Activated CD4-positive, alpha-beta T cell treated with anti-CD3 and anti-CD28 coated beads, Interleukin-2, amount 50 U/mL, for 1 hour (primary cell): ENCODE results near the gene RASD2.
"Not testable (repeated sequence)": the region's sequence is repeated elsewhere in the genome, so short reads cannot be mapped to it uniquely, and the experiment has no call there.

Experiments
- DNase-seq: peaks from one replicate; pipeline ENCODE4 v3.0.0-alpha.2; 2020

The RASD2 gene, protein sequence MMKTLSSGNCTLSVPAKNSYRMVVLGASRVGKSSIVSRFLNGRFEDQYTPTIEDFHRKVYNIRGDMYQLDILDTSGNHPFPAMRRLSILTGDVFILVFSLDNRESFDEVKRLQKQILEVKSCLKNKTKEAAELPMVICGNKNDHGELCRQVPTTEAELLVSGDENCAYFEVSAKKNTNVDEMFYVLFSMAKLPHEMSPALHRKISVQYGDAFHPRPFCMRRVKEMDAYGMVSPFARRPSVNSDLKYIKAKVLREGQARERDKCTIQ

DNA sequence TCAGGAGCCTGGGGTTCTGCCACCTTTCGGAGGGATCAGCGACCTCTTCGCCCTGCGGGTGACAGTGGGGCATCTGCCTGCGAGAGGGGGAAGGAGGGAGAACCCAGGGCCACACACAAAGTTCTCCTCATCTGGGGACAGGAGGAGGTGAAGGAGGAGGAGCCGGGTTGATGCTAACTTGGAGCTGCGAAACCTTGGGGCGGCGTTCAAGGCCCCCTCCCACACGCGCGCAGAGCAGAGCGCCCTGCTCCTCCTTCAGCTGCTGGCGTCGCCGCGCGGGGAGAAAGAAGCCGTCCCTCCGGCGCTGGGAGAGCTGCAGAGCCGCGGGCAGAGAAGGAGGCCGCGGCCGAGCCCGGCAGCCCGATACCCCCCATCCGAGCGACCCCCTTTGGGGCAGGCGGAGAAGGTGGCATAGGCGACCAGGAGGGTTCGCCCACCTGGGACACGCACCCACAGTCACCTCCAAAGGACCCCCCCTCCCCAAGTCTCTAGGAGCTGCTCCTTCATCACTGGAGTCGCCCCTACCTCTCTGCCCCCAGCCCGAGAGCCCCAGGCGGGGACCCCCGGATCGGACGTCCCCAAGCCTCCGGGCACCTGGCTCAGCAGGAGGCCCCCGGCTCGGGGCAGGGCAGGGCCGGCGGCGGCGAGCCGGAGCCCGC lies at the start of gene RASD2:
Gene RASD2 (plus strand): TSS at position 237 of the 659 bp plus-strand sequence. CDS start 5,979 bp downstream, outside the sequence.
- DNase-seq, result no peak

DNA sequence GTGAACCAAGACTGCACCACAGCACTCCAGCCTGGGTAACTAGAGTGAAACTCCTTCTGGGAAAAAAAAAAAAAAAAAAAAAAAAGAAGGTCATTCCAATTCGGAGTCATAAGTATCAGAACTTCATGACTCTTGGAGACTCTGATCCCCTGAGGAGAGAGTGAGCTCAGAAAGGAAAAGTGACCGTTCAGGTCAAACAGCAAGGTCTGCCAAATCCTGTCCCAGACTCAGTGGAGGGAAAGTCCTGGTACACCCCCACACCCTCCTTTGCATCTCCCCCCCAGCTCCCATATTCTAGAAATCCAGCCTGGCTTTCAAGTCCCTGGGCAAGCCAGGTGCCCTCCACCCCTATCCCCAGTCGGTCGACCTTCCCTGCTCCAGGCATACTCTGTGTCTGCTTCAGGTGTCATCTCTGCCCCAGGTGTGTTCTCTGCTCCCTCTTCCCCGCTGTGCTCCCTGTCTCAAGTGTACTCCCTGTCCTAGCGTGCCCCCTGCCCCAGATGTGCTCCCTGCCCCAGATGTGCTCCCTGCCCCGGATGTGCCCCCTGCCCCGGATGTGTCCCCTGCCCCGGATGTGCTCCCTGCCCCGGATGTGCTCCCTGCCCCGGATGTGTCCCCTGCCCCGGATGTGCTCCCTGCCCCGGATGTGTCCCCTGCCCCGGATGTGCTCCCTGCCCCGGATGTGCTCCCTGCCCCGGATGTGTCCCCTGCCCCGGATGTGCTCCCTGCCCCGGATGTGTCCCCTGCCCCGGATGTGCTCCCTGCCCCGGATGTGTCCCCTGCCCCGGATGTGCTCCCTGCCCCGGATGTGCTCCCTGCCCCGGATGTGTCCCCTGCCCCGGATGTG lies 49.3 kb upstream of the RASD2 start:
- DNase-seq, result not testable (repeated sequence)

DNA sequence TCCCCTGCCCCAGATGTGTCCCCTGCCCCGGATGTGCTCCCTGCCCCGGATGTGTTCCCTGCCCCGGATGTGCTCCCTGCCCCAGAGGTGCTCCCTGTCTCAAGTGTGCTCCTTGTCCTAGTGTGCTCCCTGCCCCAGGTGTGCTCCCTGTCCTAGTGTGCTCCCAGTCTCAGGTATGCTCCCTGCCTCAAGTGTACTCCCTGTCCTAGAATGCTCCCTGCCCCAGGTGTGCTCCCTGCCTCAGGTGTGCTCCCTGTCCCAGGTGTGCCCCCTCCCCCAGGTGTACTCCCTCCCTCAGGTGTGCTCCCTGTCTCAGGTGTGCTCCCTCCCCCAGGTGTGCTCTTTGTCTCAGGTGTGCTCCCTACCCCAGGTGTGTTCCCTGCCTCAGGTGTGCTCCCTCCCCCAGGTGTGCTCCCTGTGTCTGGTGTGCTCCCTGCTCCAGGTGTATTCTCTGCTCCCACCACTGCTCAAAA lies 48.7 kb upstream of the RASD2 start:
- no peak for DNase-seq

DNA sequence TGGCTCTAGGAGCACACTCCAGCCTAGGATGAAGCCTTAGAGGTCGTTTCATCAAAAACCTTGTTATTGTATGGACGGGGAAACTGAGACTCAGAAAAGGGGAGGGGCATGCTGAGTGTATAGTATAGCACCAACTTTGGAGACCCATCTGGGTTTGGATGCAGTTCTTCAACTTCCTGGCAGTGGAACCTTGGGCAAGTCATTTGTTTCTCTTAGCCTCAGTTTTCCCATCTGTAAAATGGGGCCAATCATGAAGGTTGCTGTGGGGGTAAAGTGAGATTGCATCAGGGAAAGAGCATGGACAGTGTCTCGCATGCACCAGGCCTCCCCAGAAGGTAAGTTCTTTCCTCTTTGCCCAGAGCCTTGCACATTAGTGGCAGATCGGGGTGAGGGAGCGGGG lies 47.6 kb upstream of the RASD2 start:
- no peak for DNase-seq

DNA sequence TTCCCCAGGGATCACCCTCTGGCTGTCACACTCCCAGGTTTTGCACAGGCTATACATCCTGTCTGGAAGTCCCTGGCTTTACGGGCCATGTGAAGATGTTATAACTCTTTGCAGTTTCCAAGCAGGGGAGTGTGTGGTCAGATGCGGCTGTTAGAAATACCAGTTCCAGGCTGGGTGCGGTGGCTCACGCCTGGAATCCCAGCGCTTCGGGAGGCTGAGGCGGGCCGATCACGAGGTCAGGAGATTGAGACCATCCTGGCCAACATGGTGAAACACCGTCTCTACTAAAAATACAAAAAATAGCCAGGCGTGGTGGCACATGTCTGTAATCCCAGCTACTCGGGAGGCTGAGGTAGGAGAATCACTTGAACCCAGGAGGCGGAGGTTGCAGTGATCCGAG lies 44.9 kb upstream of the RASD2 start:
- DNase-seq, result not testable (repeated sequence)

DNA sequence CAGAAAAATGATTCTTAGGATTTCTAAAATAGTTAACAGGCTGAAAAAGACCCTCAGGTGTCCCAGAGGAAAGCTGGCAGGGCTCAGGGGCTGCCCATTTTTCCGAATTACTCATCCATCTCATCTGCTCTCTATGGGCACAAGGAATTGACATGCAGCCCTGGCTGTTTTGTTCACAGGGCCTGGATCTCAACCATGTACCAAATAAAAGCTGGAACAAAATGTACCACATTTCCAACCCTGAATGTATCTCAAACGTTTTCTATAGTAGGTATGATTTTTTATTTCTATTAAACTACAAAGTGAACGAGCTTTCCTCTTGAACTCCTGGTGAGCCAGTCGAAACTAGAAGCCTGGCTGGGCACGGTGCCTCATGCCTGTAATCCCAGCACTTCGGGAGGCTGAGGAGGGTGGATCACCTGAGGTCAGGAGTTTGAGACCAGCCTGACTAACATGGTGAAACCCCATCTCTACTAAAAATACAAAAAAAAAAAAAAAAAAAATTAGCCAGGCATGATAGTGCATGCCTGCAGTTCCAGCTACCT lies 43.8 kb upstream of the RASD2 start:
- no peak for DNase-seq

DNA sequence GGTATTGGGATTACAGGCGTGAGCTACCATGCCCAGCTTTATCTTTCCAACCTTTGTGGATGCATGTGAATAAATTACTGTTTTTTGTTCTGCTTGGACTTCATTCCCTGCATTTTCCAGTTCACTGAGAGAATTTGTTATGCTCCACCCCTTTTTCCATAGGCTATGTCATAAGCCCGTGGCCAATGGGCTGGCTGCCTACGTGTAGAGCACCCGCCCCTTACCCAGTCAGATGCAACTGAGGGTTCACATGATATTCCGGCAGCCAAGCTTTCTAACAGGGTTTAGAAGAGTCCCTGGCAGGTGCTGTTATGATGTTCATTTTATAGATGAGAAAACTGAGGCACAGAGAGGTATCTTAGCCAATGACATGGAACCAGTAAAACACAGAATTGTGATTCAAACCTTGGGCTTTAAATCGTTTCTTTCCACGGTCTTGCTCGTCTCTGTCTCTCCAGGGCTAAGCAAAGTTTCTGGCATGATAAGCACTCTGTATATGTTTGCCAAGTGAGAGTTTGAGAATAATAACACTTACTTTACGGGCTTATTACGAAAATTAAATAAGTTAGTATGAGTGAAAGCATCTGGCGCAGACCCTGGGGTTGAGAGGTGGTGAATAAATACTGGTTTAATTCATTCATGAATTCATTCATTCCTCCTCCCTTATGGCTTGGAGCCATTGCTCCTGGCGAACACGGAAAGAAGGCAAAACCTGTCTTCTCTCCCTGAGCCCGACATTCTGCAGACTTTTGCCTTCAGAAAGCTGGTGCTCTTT lies 42.4 kb upstream of the RASD2 start:
- no peak for DNase-seq

DNA sequence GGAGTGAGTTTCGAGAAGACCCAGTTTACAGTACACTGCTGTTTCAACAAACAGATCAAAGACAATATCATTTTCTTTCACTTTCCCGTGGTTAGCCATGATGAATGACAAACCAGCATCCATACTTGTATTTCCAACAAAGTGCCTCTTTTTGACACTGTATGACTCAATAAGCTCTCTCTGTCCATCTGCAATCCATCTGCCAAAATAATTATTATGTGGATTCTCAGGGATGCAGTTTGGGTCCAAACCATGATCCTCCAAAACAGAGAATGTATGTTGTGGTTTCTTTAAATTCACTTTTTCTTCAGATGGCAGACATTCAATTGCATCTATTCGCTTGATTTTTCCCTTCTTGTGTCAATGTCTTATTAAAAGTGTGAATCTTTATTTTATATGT lies 37.8 kb upstream of the RASD2 start:
- no peak for DNase-seq

DNA sequence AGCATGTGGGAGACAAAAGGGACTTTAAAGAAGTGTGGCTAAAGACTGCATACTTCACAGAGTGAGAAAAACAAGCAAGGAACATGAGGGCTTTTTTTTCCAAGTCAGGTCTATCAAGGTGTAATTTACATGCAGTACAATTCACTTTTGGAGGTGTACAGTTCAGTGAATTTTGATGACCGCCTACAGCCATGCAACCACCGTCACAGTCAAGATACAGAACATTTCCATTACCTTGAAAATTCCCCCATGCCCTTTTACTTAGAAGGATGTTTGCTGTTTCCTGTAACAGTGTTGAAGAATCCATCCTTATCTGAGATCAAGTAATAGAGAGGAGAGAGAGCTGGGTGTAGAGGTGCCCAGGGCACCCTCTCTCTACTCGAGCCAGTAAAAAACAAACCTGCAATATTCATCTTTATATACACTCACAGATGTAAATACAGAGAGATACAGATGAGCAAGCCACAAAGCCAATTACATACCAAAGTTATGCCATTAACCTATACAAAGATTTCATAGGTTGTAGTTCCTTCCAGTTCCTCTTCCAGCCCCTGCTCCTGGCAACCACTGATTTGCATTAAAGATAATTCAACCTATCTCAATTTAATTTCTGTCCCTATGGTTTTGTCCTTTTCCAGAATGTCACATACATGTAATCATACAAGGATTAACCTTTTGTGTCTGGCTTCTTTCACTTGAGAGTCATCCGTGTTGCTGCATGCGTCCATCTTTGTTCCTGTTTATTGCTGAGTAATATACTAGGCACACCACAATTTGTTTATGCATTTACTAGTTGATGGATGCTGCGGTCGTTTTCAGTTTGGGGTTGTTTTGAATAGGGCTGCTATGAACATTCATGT lies 35.0 kb upstream of the RASD2 start:
- DNase-seq, result no peak

DNA sequence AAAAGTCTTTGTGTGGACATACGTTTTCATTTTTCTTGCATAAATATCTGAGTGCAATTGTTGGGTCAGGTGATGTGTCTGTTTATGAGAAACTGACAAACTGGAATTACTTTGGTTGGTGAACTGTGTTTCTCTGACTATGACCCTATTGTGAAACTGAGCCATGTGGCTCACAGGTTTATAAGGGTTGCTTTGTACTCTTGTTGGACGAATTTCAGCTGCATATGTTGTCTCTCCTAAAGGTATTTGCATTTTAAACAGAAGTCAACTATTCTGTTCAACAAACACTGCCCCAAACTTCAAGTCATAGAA lies 34.4 kb upstream of the RASD2 start:
- DNase-seq, result no peak

DNA sequence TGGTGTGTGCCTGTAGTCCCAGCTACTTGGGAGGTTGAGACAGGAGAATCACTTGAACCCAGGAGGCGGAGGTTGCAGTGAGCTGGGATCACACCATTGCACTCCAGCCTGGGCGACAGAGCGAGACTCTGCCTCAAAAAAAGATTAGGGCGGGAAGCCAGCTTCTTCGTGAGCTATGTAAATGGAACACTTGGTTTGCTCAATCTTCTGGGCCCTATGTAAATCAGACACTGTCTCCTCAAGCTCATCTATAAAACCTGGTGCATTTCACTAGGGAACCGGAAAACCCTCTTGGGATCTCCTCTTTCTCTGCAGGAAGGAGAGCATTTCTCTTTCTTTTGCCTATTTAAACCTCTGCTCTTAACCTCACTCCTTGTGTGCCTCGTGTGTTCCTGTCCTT lies 32.8 kb upstream of the RASD2 start:
- DNase-seq, result not testable (repeated sequence)

DNA sequence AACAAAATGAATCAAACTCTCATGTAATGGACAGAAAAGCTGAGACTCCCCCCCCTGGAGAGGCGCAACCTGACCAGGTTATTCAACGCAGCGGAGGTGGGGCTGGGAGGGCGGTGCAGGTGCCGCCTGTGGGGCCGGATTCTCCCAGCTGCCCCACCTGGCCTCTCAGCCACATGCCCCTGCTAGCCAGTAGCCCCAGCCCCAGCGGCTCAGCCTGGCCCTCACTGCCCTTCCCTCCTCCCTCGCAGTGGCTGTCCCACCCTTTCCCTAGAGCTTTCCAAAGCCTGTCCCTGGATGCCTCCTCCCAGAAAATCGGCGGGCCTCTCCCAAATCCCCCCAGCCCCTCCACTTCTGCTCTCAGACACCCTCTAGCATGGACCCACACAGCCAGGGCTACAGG lies 31.2 kb upstream of the RASD2 start:
- DNase-seq, result no peak

DNA sequence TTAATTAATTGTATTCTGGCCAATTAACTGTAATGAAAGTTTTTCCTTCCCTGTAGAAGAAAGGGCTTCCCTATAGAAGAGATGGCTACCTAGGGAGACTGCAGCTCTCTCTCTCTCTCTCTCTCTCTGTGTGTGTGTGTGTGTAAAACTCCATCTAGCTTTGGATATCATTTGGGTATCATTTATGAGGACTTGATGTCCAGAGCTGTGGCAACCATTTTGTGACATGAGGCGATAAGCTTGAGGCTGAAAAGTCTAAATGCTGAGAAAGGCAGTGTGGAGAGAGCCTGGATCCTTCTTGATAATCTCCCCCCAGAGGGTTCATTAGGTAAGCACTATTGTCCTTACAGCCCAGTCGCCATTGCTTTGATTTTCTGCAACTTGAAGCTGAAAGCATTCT lies 30.7 kb upstream of the RASD2 start:
- DNase-seq, result no peak

DNA sequence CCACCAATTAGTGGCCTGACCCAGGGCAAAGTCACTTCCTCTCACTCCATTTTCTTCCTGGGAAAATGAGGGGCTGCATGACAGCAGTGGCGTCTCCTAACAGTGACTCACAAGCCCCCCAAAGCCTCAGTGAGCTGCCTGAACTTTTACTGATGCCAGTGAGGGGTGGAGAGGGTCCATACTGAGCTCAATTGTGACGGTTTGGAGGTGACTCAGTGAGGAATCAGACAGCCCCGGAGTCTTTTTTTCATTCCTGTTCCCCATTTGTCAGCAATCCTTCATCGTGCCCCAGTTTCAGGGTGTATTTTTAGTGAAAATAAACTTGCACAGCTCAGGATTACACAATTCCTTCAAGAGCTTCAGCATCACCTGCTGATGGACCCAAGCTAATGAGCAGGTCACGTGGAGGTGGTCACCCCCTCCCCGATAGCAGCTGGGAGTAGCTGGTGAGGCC lies 30.1 kb upstream of the RASD2 start:
- DNase-seq, result no peak

DNA sequence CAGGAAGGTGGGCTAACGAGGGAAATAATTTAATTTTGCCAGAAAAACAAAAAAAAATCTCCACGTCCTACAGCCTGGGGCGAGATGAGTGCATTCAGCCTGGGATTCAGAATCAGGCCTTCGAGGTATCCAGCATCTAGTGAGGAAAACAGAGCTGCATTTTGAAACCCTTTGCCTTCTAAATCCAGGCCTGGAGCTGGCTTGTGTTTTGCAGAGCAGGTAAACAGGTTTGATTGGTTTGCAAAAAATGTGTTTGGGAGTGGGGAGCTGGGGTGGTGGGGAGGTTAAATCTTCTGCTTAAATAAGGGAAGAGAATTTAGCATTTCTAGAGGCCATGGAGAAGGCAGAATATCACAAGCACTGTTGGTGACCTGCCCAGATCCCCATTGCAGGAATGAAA lies 29.7 kb upstream of the RASD2 start:
- DNase-seq, result no peak

DNA sequence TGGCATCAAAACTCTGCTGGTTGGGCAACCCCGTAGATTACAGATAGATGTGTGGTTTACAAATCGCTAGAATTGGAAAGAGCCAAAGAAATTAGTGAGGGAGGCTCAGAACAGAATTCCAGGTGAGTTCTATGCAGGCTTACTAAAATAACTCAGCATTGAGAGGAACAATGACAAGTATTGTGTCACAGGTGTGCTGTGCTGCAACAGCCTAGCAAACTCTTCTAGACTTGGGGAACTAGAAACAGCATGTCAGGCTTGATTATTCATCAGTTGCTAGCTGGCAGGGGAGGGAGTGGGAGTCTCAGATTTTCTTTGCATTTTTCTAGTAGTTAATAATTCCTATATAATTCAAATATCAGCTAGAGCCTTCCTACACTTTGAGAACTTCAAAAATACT lies 26.3 kb upstream of the RASD2 start:
- no peak for DNase-seq

DNA sequence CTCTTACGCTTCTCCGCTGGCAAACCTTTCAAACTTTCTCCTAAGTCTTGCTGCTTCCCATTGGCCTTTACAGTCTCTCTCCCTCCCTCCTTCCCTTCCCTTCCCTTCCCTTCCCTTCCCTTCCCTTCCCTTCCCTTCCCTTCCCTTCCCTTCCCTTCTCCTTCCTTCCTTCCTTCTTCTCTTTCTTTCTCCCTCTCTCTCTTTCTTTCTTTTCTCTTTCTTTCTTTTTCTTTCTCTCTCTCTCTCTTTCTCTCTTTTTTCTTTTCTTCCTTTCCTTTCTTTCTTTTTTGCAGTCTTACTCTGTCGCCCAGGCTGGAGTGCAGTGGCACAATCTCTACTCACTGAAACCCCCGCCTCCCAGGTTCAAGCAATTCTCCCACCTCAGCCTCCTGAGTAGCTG lies 24.7 kb upstream of the RASD2 start:
- DNase-seq, result not testable (repeated sequence)

DNA sequence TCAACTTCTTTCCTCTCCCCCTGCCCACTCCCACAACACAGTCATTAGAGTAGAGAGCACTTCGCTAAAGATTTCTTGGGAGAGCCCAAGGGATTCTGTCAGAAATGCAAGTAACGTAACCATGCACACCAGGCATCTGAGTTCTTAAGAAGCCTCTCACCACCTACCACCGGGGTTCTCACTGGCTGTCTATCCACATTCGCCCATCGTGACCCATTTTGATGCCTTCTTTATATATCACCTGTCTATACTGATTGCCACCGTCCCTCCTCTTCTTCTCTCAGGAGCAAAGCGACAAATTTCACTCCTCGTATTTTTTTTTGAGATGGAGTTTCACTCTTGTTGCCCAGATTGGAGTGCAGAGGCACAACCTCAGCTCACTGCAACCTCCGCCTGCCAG lies 23.9 kb upstream of the RASD2 start:
- DNase-seq, result no peak

DNA sequence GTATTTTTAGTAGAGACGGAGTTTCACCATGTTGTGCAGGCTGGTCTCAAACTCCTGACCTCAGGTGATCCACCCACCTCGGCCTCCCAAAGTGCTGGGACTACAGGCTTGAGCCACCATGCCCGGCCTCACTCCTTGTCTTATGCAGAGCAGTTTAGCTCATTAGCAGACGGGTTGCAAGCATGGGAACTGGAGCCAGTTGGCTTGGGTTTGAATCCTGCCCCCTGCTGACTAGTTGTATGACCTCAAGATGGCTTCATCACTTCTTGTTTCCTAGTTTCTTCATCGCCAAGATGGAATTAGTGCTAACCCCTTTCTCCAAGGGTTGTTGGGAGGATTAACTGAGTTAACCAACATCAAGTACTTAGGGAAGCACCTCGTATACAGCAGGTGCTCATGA lies 23.4 kb upstream of the RASD2 start:
- DNase-seq, result no peak

DNA sequence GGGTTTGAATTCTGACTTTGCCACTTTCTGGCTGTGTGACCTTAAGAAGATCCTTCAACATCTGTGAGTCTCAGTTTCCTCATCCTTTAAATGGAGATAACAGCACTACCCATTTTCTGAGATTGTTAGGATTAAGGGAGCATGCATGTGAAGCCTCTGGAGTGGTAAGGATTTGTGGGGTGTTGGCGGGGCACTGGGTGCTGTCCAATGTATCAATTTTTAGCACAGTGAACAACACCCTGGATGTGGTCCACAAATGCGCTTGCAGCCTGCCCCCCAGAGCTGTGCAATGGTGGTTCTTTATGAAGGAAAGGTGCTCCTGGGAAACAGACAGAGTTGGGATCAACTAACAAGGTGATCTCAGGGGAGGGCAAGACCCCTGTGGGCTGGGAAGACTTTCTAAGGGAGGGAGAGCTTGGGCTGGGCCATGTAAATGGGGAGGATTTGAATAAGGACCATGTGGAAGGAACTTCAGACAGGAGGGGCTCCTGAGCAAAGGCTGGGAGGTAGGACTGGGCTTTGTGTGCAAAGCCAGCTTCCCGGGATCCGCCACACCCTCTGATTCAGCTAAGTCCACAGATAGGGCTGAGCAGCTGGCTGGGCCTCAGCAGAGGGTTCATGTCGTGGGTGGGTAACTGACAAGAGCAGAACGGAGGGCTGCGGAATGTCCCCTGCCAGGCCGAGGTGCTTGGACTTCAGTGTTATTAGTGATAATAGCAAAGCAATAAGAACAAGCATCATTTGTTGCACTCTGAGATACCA lies 22.7 kb upstream of the RASD2 start:
- DNase-seq, result no peak

DNA sequence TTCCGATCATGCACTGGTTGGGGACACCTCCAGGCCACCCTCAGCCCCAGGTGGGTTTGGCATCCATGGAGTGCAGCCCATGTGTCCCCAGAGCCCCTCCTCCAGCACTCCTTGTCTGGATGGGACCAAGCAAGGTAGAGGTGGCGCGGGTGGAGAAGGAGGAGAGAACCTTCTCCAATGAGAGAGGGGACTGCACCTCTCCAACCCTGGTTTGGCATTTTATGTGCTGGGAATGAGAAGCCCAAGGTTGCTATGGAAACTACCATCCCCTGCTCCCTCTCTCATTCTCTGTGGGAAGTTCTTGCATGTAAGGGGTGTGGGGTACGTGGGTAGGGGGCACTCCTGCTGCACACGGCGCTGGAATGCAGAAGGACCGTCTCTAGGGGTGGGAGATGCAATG lies 21.8 kb upstream of the RASD2 start:
- no peak for DNase-seq
